Measurements from ENCODE around the gene NGFR.

Gene NGFR

DNA sequence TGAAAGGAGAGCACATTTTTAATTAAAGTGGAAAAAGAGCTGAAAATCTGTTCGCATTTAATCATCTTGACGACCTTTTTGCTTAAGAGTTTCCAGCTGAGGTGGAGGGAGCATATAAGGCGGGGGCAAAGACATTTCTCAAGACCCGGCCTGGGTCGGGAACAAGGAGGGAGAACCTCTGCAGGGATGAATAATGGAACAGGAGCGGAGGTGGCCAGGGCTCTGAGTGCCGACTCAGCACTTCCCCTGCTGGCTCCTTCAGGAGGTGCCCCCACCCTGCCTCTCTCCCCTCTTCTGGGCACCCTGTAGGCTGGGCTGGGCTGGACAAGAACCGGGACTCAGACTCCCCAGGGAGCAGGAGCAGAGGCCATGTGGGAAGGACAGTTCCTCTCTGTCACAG, 7.9 kb upstream of the NGFR start:
- peaks cover 0 to 5% of the 10 kb centered on the region in 2 donors for H3K4me1 ChIP-seq (ENCODE audit: control insufficient read depth in 1 of 2, insufficient read depth in 2 of 2, low read length in 2 of 2)
- no peaks in the 10 kb centered on the region for H3K9me3 ChIP-seq (ENCODE audit: control insufficient read depth in 1 of 2, low read length in 2 of 2)
- H3K4me3 ChIP-seq (ENCODE audit: low read depth in 1 of 2, low read length in 2 of 2): no peak overlapping the region
- H3K36me3 ChIP-seq (ENCODE audit: control insufficient read depth in 1 of 2, insufficient read depth in 2 of 2, low read length in 2 of 2): no peaks in the 10 kb centered on the region
- H3K27me3 ChIP-seq (ENCODE audit: low read depth, low read length): peaks cover 14% of the 10 kb centered on the region
- H3K27ac ChIP-seq (ENCODE audit: low read length): no peak overlapping the region

DNA sequence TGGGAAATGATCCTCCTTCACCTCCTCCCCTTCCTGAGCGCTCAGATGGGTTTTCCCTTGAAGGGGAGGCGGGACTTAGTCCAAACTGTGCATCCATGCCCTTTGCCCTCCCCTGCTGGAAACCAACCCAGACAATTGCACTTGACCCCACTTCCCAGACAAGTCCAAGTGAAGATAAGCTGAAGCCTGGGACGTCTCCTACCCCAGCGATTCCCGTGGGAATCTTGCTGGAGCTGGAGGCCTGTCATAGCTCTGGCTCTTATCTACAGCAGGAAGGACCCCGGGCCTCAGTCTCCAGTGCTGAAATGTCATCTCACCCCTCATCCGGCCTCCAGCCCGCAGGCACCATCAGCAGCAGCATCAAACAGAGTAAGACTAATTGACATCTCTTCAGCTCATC, 6.5 kb upstream of the NGFR start:
- peaks cover 0 to 5% of the 10 kb centered on the region in 2 donors for H3K4me1 ChIP-seq (ENCODE audit: control insufficient read depth in 1 of 2, insufficient read depth in 2 of 2, low read length in 2 of 2)
- H3K4me3 ChIP-seq (ENCODE audit: low read depth in 1 of 2, low read length in 2 of 2): no peak overlapping the region
- no peaks in the 10 kb centered on the region for H3K36me3 ChIP-seq (ENCODE audit: control insufficient read depth in 1 of 2, insufficient read depth in 2 of 2, low read length in 2 of 2)
- peaks cover 14% of the 10 kb centered on the region for H3K27me3 ChIP-seq (ENCODE audit: low read depth, low read length)
- no peak overlapping the region for H3K27ac ChIP-seq (ENCODE audit: low read length)
- H3K9me3 ChIP-seq (ENCODE audit: control insufficient read depth in 1 of 2, low read length in 2 of 2): no peaks in the 10 kb centered on the region

DNA sequence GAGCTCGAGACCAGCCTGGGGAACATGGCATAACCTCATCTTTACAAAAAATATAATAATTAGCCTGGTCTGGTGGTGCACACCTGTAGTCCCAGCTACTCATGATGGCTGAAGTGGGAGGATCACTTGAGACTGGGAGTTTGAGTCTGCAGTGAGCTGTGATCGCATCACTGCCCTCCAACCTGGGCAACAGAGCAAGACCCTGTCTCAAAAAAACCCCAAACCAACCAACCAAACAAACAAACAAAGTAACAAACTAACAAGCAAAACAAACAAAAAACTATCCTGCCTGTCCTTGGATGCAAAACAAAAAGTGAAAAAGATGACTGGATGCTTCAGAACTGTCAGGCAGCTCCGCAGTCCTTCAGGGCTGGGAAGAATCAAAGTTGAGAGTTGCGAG, 5.7 kb upstream of the NGFR start:
- H3K4me1 ChIP-seq (ENCODE audit: control insufficient read depth in 1 of 2, insufficient read depth in 2 of 2, low read length in 2 of 2): peaks cover 0 to 5% of the 10 kb centered on the region in 2 donors
- H3K27me3 ChIP-seq (ENCODE audit: low read depth, low read length): peaks cover 14% of the 10 kb centered on the region

DNA sequence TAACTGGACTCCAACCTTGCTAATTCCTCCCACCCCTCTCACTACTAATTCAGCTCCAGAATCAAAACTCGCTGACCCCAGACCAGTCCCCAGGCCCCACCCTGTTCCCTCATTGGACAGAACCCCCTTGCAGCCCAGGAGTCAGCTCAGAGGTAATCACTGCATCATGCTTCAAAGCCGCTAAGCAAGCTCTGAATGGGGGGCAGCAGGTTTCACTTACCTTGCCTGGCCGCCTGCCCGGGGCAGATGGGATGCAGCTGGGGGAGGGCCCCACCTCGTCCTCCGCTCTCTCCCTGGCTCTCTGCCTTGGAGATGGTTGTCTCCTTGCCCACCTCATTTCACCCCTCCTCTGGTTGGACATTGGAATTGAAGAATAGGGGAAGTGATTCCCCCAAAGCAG, 4.8 kb upstream of the NGFR start:
- H3K27ac ChIP-seq (ENCODE audit: low read length): no peak overlapping the region
- peaks cover 0 to 5% of the 10 kb centered on the region in 2 donors for H3K4me1 ChIP-seq (ENCODE audit: control insufficient read depth in 1 of 2, insufficient read depth in 2 of 2, low read length in 2 of 2)
- H3K36me3 ChIP-seq (ENCODE audit: control insufficient read depth in 1 of 2, insufficient read depth in 2 of 2, low read length in 2 of 2): no peaks in the 10 kb centered on the region
- H3K4me3 ChIP-seq (ENCODE audit: low read depth in 1 of 2, low read length in 2 of 2): no peak overlapping the region
- H3K27me3 ChIP-seq (ENCODE audit: low read depth, low read length): peaks cover 12% of the 10 kb centered on the region
- no peaks in the 10 kb centered on the region for H3K9me3 ChIP-seq (ENCODE audit: control insufficient read depth in 1 of 2, low read length in 2 of 2)

More for the DNA sequence above, 5.7 kb upstream of the NGFR start:
- Histone ChIP-seq H3K27ac (ENCODE audit: low read length) (no peak overlapping the region), H3K9me3 (ENCODE audit: control insufficient read depth in 1 of 2, low read length in 2 of 2) (no peaks in the 10 kb centered on the region), H3K36me3 (ENCODE audit: control insufficient read depth in 1 of 2, insufficient read depth in 2 of 2, low read length in 2 of 2) (no peaks in the 10 kb centered on the region), H3K4me3 (ENCODE audit: low read depth in 1 of 2, low read length in 2 of 2) (no peak overlapping the region)

DNA sequence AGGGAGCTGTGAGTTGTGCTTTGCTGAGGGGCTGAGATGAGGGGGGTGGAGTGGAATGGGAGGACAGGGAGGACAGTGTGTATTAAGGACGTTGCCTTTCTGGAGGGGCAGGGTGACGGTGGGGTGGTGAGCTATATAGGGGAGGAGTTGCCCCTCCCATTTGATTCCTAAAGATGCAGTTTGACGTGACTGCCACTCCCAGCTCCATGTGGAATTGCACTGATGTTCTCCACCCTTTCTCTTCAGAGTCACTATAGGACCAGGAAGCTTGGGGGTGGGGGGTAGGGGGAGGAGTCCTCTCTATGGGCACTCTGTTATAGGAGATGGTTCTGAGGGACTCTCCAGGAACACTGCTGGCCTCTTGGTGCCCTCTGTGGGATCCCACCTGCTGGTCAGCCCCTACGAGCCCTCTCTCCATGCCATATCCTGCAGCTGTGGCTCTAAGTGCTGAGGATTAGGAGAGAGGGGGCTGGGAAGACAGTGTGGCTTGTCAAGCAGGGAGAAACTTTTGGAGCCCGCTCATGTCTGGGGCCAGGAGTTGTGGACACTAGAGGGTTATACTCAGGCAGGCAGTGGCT, 3.8 kb upstream of the NGFR start:
- no peak overlapping the region for H3K27ac ChIP-seq (ENCODE audit: low read length)
- no peaks in the 10 kb centered on the region for H3K36me3 ChIP-seq (ENCODE audit: control insufficient read depth in 1 of 2, insufficient read depth in 2 of 2, low read length in 2 of 2)
- H3K27me3 ChIP-seq (ENCODE audit: low read depth, low read length): peaks cover 2% of the 10 kb centered on the region
- H3K4me1 ChIP-seq (ENCODE audit: control insufficient read depth in 1 of 2, insufficient read depth in 2 of 2, low read length in 2 of 2): peaks cover 0 to 11% of the 10 kb centered on the region in 2 donors
- no peak overlapping the region for H3K4me3 ChIP-seq (ENCODE audit: low read depth in 1 of 2, low read length in 2 of 2)
- H3K9me3 ChIP-seq (ENCODE audit: control insufficient read depth in 1 of 2, low read length in 2 of 2): no peaks in the 10 kb centered on the region

DNA sequence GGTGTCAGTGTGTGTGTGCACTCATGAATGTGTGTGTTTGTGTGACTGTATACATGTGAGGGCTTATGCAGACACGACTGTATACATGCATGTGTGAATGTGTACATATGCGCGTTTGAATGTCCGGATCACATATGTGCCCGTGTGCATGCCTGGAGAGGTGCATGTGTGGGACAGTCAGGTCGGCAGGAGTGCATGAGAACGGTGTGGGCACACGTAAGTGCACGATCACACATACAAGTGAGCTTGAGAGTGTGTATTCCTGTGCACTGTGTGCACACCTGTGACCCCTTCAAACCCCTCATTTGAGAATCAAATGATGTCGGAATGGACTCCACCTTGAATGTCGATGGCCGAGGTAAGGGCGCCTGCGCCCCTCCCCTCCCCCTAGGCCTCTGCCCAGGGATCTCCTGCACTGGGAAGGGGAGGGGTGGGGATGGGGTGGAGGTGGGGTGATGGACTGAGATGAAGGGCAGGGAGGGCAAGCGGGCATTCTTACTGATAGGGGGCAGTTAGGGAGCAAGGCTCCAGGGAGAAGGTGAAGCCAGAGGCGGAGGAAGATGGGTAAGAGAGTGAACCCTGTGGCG, 601 bp upstream of the NGFR start:
- peaks cover 25% of the 10 kb centered on the region for H3K27me3 ChIP-seq (ENCODE audit: low read depth, low read length)
- peaks cover 0 to 32% of the 10 kb centered on the region in 2 donors for H3K4me1 ChIP-seq (ENCODE audit: control insufficient read depth in 1 of 2, insufficient read depth in 2 of 2, low read length in 2 of 2)
- no peaks in the 10 kb centered on the region for H3K36me3 ChIP-seq (ENCODE audit: control insufficient read depth in 1 of 2, insufficient read depth in 2 of 2, low read length in 2 of 2)
- H3K4me3 ChIP-seq (ENCODE audit: low read depth in 1 of 2, low read length in 2 of 2): peak overlapping the region in 1 of 2 donors; percentile 73
- no peak overlapping the region for H3K27ac ChIP-seq (ENCODE audit: low read length)
- no peaks in the 10 kb centered on the region for H3K9me3 ChIP-seq (ENCODE audit: control insufficient read depth in 1 of 2, low read length in 2 of 2)

DNA sequence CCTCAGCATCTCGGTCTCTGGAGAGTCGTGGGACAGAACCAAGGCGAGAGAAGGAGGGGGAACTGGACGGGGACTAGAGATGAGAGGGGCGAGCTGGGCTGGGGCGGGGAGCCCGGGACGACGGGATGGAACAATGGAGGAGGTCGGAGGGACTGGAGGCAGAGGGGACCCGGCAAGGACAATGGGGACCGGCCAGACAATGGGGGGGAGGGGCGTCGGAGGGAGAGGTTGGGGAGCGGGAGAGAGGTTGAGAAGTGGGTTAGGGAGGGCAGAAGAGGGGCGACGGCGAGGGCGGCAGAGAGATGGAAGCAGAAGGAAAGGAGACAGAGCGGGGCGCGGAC, 719 bp downstream of the NGFR start:
- Histone ChIP-seq H3K4me3 (ENCODE audit: low read depth in 1 of 2, low read length in 2 of 2) (peak overlapping the region; percentile 48 to 73), H3K36me3 (ENCODE audit: control insufficient read depth in 1 of 2, insufficient read depth in 2 of 2, low read length in 2 of 2) (no peaks in the 10 kb centered on the region), H3K27me3 (ENCODE audit: low read depth, low read length) (peaks cover 33% of the 10 kb centered on the region), H3K4me1 (ENCODE audit: control insufficient read depth in 1 of 2, insufficient read depth in 2 of 2, low read length in 2 of 2) (peaks cover 0 to 32% of the 10 kb centered on the region in 2 donors), H3K27ac (ENCODE audit: low read length) (no peak overlapping the region), H3K9me3 (ENCODE audit: control insufficient read depth in 1 of 2, low read length in 2 of 2) (no peaks in the 10 kb centered on the region)

DNA sequence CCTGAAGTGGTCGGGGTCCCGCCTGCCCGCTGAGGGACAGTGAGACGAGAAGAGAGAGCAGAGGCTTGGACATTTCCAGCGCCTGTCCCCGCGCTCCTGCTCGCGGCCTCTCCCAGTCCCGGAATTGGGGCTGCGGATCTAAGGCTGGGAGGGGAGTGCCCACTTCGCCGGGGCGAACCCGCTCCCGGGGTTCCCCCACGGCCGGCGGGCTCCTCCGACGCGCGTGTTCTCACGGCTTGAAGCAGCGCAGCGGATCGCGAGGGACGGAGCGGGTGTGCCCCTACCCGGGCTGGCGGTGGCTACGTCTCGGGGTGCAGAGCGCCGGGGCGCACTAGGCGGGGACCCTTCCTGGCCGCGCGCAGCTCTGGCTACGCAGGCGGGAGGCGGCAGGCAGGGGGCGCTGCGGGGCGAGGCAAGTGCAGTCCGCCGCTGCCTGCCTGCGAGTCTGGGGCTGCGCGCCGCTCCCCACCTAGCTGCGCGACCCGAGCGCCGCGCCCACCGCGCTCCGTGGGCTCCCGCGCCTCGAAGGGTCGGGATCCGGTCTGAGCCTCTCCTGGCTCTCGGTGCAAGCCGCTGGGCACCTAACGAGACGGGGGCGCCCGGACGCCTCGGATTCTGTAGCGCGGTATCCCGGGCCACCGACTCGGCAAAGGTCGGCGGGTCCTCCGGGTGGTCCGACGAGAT, 1.2 kb downstream of the NGFR start:
- Histone ChIP-seq H3K27ac (ENCODE audit: low read length) (no peak overlapping the region), H3K4me1 (ENCODE audit: control insufficient read depth in 1 of 2, insufficient read depth in 2 of 2, low read length in 2 of 2) (peaks cover 0 to 32% of the 10 kb centered on the region in 2 donors), H3K36me3 (ENCODE audit: control insufficient read depth in 1 of 2, insufficient read depth in 2 of 2, low read length in 2 of 2) (no peaks in the 10 kb centered on the region), H3K4me3 (ENCODE audit: low read depth in 1 of 2, low read length in 2 of 2) (peak overlapping the region; percentile 48 to 73), H3K27me3 (ENCODE audit: low read depth, low read length) (peaks cover 38% of the 10 kb centered on the region), H3K9me3 (ENCODE audit: control insufficient read depth in 1 of 2, low read length in 2 of 2) (no peaks in the 10 kb centered on the region)

DNA sequence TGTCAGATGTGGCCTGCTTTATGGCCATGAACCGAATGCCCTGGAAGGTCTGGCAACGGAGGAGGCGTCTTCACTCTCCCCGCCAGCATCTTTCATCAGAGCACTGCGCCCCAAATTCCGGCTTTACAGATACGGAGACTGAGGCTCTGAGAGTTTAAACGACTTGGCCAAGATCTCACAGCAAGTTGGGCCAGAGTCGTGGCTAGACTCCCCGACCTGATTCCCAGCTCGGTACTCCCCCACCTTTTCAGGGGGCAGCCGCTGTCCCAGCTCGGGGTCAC, 1.7 kb downstream of the NGFR start:
- Histone ChIP-seq H3K4me3 (ENCODE audit: low read depth in 1 of 2, low read length in 2 of 2) (peak overlapping the region; percentile 42 to 73), H3K27me3 (ENCODE audit: low read depth, low read length) (peaks cover 40% of the 10 kb centered on the region), H3K9me3 (ENCODE audit: control insufficient read depth in 1 of 2, low read length in 2 of 2) (no peaks in the 10 kb centered on the region), H3K4me1 (ENCODE audit: control insufficient read depth in 1 of 2, insufficient read depth in 2 of 2, low read length in 2 of 2) (peaks cover 0 to 32% of the 10 kb centered on the region in 2 donors), H3K36me3 (ENCODE audit: control insufficient read depth in 1 of 2, insufficient read depth in 2 of 2, low read length in 2 of 2) (no peaks in the 10 kb centered on the region), H3K27ac (ENCODE audit: low read length) (no peak overlapping the region)

DNA sequence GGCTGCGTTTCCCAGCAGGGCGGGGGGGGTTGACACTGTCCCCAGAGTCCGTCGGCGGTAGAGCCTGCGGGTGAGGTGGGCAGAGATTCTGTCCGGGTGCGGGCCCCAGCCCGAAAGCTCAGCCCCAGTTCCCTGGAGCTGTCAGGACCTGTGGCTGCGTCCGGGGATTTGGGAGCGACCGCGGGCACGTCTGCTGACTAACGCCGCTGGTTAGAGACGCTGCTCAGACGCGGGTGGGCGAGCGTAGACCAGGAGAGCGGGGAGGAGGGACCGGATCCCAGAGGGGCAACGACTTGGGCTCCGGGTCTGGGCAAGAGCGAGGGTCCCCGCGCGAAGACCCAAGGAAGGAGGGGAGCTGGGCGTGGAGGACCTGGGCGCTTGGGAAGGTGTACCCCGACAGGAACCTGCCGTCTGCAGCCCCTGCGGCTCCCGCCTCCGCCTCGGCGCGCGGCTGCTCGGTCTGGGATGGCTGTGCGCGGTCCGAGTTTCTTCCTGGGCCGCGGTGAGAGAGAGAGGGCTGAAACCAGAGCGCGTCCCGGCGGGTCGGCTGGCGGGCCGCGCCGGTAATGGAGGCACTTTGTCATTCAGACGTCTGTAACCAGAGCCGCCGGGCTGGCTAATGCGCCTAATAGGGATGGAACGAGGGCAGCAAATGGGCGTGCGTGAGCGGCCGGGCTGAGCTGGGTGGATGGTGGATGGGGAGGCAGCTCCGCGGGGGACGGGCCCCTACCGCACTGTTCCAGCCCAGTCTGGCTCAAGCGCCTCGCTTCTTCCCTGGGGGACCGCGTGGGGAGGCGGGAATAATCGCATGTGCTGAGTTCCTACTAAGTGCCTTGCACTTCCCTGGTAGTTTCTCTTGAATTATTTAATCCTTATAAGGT, 2.3 kb downstream of the NGFR start:
- H3K27ac ChIP-seq (ENCODE audit: low read length): no peak overlapping the region
- no peaks in the 10 kb centered on the region for H3K9me3 ChIP-seq (ENCODE audit: control insufficient read depth in 1 of 2, low read length in 2 of 2)
- peaks cover 0 to 32% of the 10 kb centered on the region in 2 donors for H3K4me1 ChIP-seq (ENCODE audit: control insufficient read depth in 1 of 2, insufficient read depth in 2 of 2, low read length in 2 of 2)
- peak overlapping the region; percentile 42 to 73 for H3K4me3 ChIP-seq (ENCODE audit: low read depth in 1 of 2, low read length in 2 of 2)
- no peaks in the 10 kb centered on the region for H3K36me3 ChIP-seq (ENCODE audit: control insufficient read depth in 1 of 2, insufficient read depth in 2 of 2, low read length in 2 of 2)
- peaks cover 40% of the 10 kb centered on the region for H3K27me3 ChIP-seq (ENCODE audit: low read depth, low read length)

DNA sequence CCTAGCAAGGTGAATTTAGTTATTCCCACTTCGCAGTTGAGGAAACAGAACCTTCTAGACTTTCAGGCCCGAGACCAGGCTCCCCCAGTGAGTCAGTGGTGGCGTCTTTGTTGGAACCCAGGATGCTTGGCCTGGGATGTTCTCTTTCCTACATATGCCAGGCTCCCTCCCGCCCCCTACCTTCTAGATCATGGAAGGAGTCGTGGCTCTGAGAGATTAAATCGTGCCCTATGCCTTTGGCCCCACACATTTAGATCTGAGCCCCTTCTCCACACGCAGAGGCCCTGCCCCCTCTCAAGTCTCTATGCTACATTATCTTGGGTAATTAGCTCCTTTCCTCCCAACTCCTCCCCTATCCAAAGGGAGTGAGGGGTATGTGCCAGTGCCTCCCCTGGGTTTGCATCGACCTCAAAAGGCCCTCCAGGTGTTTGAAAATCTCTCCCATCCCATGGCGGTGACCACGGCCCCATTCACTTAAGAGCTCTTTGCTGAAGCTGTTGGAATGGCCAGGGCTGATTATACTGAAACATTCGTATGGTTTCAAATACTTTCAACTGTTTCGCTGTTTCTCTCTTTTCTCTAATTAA, 3.0 kb downstream of the NGFR start:
- Histone ChIP-seq H3K4me1 (ENCODE audit: control insufficient read depth in 1 of 2, insufficient read depth in 2 of 2, low read length in 2 of 2) (peaks cover 0 to 32% of the 10 kb centered on the region in 2 donors), H3K36me3 (ENCODE audit: control insufficient read depth in 1 of 2, insufficient read depth in 2 of 2, low read length in 2 of 2) (no peaks in the 10 kb centered on the region), H3K9me3 (ENCODE audit: control insufficient read depth in 1 of 2, low read length in 2 of 2) (no peaks in the 10 kb centered on the region), H3K27ac (ENCODE audit: low read length) (no peak overlapping the region), H3K4me3 (ENCODE audit: low read depth in 1 of 2, low read length in 2 of 2) (peak overlapping the region in 1 of 2 donors; percentile 73), H3K27me3 (ENCODE audit: low read depth, low read length) (peaks cover 41% of the 10 kb centered on the region)

Data from muscle layer of duodenum (tissue), 2 donors.